CD8-positive, alpha-beta memory T cell (primary cell): ENCODE measurements around the gene RASGEF1C. TPM values are rescaled to one million over a fixed set of nuclear protein-coding genes. Genes with fewer than 3 reads are reported as not detected.

Experiments used
- CTCF ChIA-PET: fragments of 350-600 bp; sonication (Branson Sonifier 250); formaldehyde crosslinking; loops from one replicate; lab custom pipeline; 2021; ENCODE audit warnings: antibody characterized with exemption; lab: Charles Lee
- POLR2A ChIA-PET: fragments of 350-600 bp; sonication (Branson Sonifier 250); formaldehyde crosslinking; loops from one replicate; lab custom pipeline; 2021; ENCODE audit warnings: antibody characterized with exemption; lab: Charles Lee
- DNase-seq, 5 donors: peaks; one replicate each; pipeline versions ENCODE4 v3.0.0 to v3.0.0-alpha.2; 2020 to 2022; ENCODE audit warnings: mixed read lengths in 1 of 5
- H3K27ac ChIP-seq: one replicate; pipeline ENCODE4 v1.7.0; 2013; ENCODE audit warnings: low read depth, mild to moderate bottlenecking, low read length, moderate library complexity
- H3K27me3 ChIP-seq: 2 replicates; pipeline ENCODE4 v1.7.0; 2013; ENCODE audit warnings: low read length, mild to moderate bottlenecking; ENCODE audit not compliant: insufficient read depth, poor library complexity, severe bottlenecking
- H3K36me3 ChIP-seq: 2 replicates; pipeline ENCODE4 v1.7.0; 2013; ENCODE audit warnings: mild to moderate bottlenecking, low read length, moderate library complexity; ENCODE audit not compliant: insufficient read depth
- H3K4me1 ChIP-seq: 2 replicates; pipeline ENCODE4 v1.7.0; 2013; ENCODE audit warnings: mild to moderate bottlenecking, low read length, moderate library complexity; ENCODE audit not compliant: insufficient read depth
- H3K4me3 ChIP-seq: 2 replicates; pipeline ENCODE4 v1.7.0; 2013; ENCODE audit warnings: mild to moderate bottlenecking, low read length
- H3K9me3 ChIP-seq: 2 replicates; pipeline ENCODE4 v1.7.0; 2013; ENCODE audit warnings: mild to moderate bottlenecking, low read length
- H3K27ac Mint-ChIP-seq, 8 donors: one replicate each; pipeline ENCODE4 v1.8.0; 2020 to 2021; ENCODE audit warnings: mixed read lengths in 8 of 8, mild to moderate bottlenecking in 6 of 8, inconsistent platforms in 3 of 8, moderate library complexity in 3 of 8
- H3K27me3 Mint-ChIP-seq, 2 donors: one replicate each; pipeline ENCODE4 v1.8.0; 2020 to 2021; ENCODE audit warnings: mixed read lengths in 2 of 2, mild to moderate bottlenecking in 1 of 2, moderate library complexity in 1 of 2
- H3K36me3 Mint-ChIP-seq, 3 donors: one replicate each; pipeline ENCODE4 v1.8.0; 2020 to 2021; ENCODE audit warnings: mixed read lengths in 3 of 3, inconsistent platforms in 1 of 3, mild to moderate bottlenecking in 1 of 3
- H3K4me1 Mint-ChIP-seq, 3 donors: one replicate each; pipeline ENCODE4 v1.8.0; 2020 to 2021; ENCODE audit warnings: mixed read lengths in 3 of 3, inconsistent platforms in 1 of 3, mild to moderate bottlenecking in 1 of 3
- H3K4me3 Mint-ChIP-seq, 7 donors: one replicate each; pipeline ENCODE4 v1.8.0; 2020 to 2021; ENCODE audit warnings: mixed read lengths in 7 of 7, mild to moderate bottlenecking in 6 of 7, moderate library complexity in 4 of 7, inconsistent platforms in 2 of 7
- H3K9me3 Mint-ChIP-seq, 5 donors: one replicate each; pipeline ENCODE4 v1.8.0; 2020 to 2022; ENCODE audit warnings: mixed read lengths in 5 of 5, mild to moderate bottlenecking in 3 of 5, moderate library complexity in 2 of 5, inconsistent platforms in 1 of 5
- polyA plus RNA-seq: library from polyadenylated mRNA; unstranded; fragments of 300-500 nt; fragmentation: Illumina TruSeq; gene quantifications from one replicate; pipeline ENCODE4 v1.2.3, GENCODE V29; 2021
- total RNA-seq, 2 experiments: library from RNA; stranded (reverse); gene quantifications; one replicate each; pipeline ENCODE4 v1.2.3, GENCODE V29; 2021

RASGEF1C gene
- total and polyA plus RNA-seq, 3 experiments from 2014 or later: not detected

DNA sequence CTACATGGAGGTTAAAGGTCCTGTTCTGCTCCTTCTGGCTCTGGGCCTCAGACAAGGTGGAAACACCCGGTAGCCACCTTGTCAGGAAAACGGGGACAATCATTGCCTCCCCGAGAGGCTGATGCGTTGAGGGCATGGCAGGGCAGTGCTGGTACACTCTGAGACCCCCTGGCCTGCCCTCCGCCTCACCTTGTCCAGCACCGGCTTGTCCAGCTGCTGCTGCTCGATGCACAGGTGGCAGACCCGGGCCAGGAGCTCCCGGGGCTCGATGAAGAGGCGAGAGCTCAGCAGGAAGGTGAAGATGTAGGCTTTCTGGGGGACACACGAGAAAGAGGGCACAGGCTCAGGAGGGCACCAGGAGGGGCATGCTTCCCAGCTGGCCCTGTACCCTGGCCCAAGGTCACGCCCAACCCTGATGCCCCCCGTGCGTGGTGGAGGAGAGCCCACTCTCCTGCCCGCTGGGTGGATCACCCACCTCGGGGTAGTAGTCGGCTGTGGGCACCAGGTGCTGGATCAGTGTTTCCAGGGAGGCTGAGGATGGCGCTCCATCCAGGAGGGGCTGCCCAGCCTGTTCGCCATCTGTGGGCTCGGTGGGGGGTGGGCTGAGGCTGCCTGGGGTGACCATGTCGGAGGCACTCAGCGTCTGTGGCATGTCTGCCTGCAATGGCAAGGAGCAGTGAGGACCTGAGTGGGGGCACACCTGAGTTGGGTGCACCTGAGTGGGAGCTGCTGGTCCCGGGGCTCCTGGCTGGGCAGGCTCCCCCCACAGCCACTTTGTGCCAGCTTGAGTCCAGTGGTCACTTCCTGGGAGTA is 71.4 kb downstream of the RASGEF1C start:
- POLR2A ChIA-PET: no interaction called here
- no peak for DNase-seq
- no peak overlapping the region for H3K27ac Mint-ChIP-seq
- H3K4me3 Mint-ChIP-seq: no peak overlapping the region
- no peak overlapping the region for H3K27ac ChIP-seq
- H3K4me1 Mint-ChIP-seq: peaks cover 0 to 4% (median 0%) of the 10 kb centered on the region in 3 donors
- no peaks in the 10 kb centered on the region for H3K36me3 Mint-ChIP-seq
- H3K4me3 ChIP-seq: no peak overlapping the region
- H3K36me3 ChIP-seq: no peaks in the 10 kb centered on the region
- peaks cover 10 to 23% of the 10 kb centered on the region in 2 donors for H3K27me3 Mint-ChIP-seq
- CTCF ChIA-PET: no interaction called here
- H3K4me1 ChIP-seq: no peaks in the 10 kb centered on the region
- no peaks in the 10 kb centered on the region for H3K9me3 Mint-ChIP-seq
- no peaks in the 10 kb centered on the region for H3K9me3 ChIP-seq
- H3K27me3 ChIP-seq: no peaks in the 10 kb centered on the region

- CTCF ChIA-PET: no interaction called here
- Mint-ChIP-seq H3K27me3 (peaks cover 10 to 16% of the 10 kb centered on the region in 2 donors), H3K4me1 (peaks cover 0 to 4% (median 0%) of the 10 kb centered on the region in 3 donors)
Measured at GRCh38 chr5:180136630-180137381, 72.2 kb downstream of the RASGEF1C start.

DNA sequence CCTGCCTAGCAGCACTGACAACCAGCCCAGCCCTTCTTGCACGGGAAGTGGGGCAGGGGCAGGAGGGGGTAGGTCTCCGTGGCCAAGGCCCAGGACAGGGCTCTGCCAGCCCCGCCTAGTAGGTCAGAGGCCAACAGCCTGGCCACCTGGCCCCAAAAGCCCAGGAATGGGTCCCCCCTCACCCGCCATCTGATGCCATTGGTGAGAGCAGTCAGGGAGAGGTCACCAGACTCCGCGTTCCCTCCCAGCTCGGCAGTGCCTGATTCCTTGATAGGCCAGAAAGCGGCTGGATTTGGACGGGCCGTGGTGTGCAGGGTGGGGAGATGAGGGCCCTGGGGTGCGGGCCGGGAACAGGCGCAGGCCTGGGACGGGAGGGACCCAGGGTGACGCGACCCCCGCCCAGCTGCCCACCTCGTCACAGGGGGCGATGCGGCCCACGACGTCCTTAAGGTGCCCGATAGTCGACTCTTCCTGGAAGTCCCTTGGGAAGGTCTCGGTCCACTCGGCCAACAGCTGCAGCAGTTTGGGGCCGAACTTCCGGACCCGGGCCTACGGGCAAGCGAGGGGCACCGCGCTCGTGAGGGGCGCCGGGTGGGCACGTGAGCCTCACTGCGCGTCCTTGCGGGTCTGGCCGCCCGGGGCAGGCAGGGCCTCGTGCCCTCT is 72.9 kb downstream of the RASGEF1C start:
- POLR2A ChIA-PET: no interaction called here
- no peak for DNase-seq

More at GRCh38 chr5:180136630-180137381, 72.2 kb downstream of the RASGEF1C start:
- Histone ChIP-seq H3K4me3 (no peak overlapping the region), H3K27ac (no peak overlapping the region), H3K27me3 (no peaks in the 10 kb centered on the region), H3K36me3 (no peaks in the 10 kb centered on the region), H3K9me3 (no peaks in the 10 kb centered on the region), H3K4me1 (no peaks in the 10 kb centered on the region)
- no peak overlapping the region for H3K4me3 Mint-ChIP-seq
- H3K36me3 Mint-ChIP-seq: no peaks in the 10 kb centered on the region
- H3K9me3 Mint-ChIP-seq: no peaks in the 10 kb centered on the region
- no peak overlapping the region for H3K27ac Mint-ChIP-seq
- POLR2A ChIA-PET: no interaction called here
- no peak for DNase-seq

GRCh38 chr5:180135128-180135955 is 73.7 kb downstream of the RASGEF1C start:
- peaks cover 8 to 11% of the 10 kb centered on the region in 2 donors for H3K27me3 Mint-ChIP-seq
- DNase-seq: no peak
- H3K4me3 Mint-ChIP-seq: peak overlapping the region in 2 of 7 donors; percentile 16 to 39
- H3K4me3 ChIP-seq: no peak overlapping the region
- ChIA-PET POLR2A (no interaction called here), CTCF (no interaction called here)
- no peaks in the 10 kb centered on the region for H3K9me3 Mint-ChIP-seq
- no peak overlapping the region for H3K27ac ChIP-seq
- no peaks in the 10 kb centered on the region for H3K4me1 ChIP-seq
- H3K36me3 ChIP-seq: no peaks in the 10 kb centered on the region
- H3K36me3 Mint-ChIP-seq: no peaks in the 10 kb centered on the region
- no peaks in the 10 kb centered on the region for H3K9me3 ChIP-seq
- H3K4me1 Mint-ChIP-seq: peaks cover 0 to 4% (median 0%) of the 10 kb centered on the region in 3 donors
- no peaks in the 10 kb centered on the region for H3K27me3 ChIP-seq
- peak overlapping the region in 3 of 8 donors; percentile 32 to 78 (median 71) for H3K27ac Mint-ChIP-seq

More for the DNA sequence above, 72.9 kb downstream of the RASGEF1C start:
- Mint-ChIP-seq H3K27ac (no peak overlapping the region), H3K36me3 (no peaks in the 10 kb centered on the region), H3K4me3 (no peak overlapping the region), H3K27me3 (peaks cover 8 to 16% of the 10 kb centered on the region in 2 donors), H3K9me3 (no peaks in the 10 kb centered on the region), H3K4me1 (peaks cover 0 to 4% (median 0%) of the 10 kb centered on the region in 3 donors)
- CTCF ChIA-PET: no interaction called here
- Histone ChIP-seq H3K4me3 (no peak overlapping the region), H3K27ac (no peak overlapping the region), H3K36me3 (no peaks in the 10 kb centered on the region), H3K9me3 (no peaks in the 10 kb centered on the region), H3K4me1 (no peaks in the 10 kb centered on the region), H3K27me3 (no peaks in the 10 kb centered on the region)

- no peak overlapping the region for H3K4me3 Mint-ChIP-seq
- Histone ChIP-seq H3K4me3 (no peak overlapping the region), H3K4me1 (no peaks in the 10 kb centered on the region), H3K9me3 (no peaks in the 10 kb centered on the region), H3K27ac (no peak overlapping the region), H3K36me3 (no peaks in the 10 kb centered on the region), H3K27me3 (no peaks in the 10 kb centered on the region)
- peaks cover 8 to 11% of the 10 kb centered on the region in 2 donors for H3K27me3 Mint-ChIP-seq
- H3K27ac Mint-ChIP-seq: no peak overlapping the region
- peaks cover 0 to 4% (median 0%) of the 10 kb centered on the region in 3 donors for H3K4me1 Mint-ChIP-seq
- H3K9me3 Mint-ChIP-seq: no peaks in the 10 kb centered on the region
- DNase-seq: no peak
- no peaks in the 10 kb centered on the region for H3K36me3 Mint-ChIP-seq
- CTCF ChIA-PET: no interaction called here
- POLR2A ChIA-PET: no interaction called here
Measured at GRCh38 chr5:180133971-180134508, 75.0 kb downstream of the RASGEF1C start.

GRCh38 chr5:180133551-180133950 is 75.5 kb downstream of the RASGEF1C start:
- Mint-ChIP-seq H3K9me3 (no peaks in the 10 kb centered on the region), H3K4me3 (no peak overlapping the region), H3K4me1 (peaks cover 0 to 4% (median 0%) of the 10 kb centered on the region in 3 donors), H3K27me3 (peaks cover 4 to 6% of the 10 kb centered on the region in 2 donors), H3K27ac (no peak overlapping the region), H3K36me3 (no peaks in the 10 kb centered on the region)
- Histone ChIP-seq H3K4me1 (no peaks in the 10 kb centered on the region), H3K9me3 (no peaks in the 10 kb centered on the region), H3K36me3 (no peaks in the 10 kb centered on the region), H3K27ac (no peak overlapping the region), H3K27me3 (no peaks in the 10 kb centered on the region), H3K4me3 (no peak overlapping the region)
- no peak for DNase-seq
- CTCF ChIA-PET: interaction anchor here (1.1 kb wide), 1 partner anchor 183 kb away, joined by 3 read pairs; no protein-coding TSS in a partner anchor
- POLR2A ChIA-PET: no interaction called here

DNA sequence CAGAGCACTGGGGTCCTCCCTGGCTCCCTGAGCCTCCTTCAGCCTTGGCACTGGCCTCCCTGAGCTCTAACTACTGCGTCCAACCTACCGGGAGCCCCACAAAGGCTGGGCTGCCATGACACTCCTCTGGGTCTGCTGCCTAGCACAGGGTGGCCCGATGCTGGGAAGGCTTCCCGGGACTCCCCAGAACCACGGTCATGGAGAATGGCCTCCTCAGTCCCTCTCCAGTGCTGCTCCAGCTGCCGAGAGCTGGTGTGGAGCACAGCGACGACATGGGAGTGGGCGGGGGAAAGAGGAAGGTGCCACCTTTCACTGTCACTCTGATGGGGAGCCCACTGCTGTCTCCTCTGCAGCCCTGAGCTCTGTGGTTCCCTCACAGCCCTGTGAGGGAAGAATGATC is 76.0 kb downstream of the RASGEF1C start:
- H3K9me3 ChIP-seq: no peaks in the 10 kb centered on the region
- H3K4me1 ChIP-seq: no peaks in the 10 kb centered on the region
- H3K4me1 Mint-ChIP-seq: peaks cover 0 to 4% (median 0%) of the 10 kb centered on the region in 3 donors
- no peaks in the 10 kb centered on the region for H3K36me3 Mint-ChIP-seq
- H3K27ac ChIP-seq: no peak overlapping the region
- ChIA-PET POLR2A (no interaction called here), CTCF (interaction anchor here (1.1 kb wide), 1 partner anchor 183 kb away, joined by 3 read pairs; no protein-coding TSS in a partner anchor)
- H3K27me3 Mint-ChIP-seq: peaks cover 1 to 2% of the 10 kb centered on the region in 2 donors
- no peaks in the 10 kb centered on the region for H3K36me3 ChIP-seq
- no peak overlapping the region for H3K4me3 Mint-ChIP-seq
- no peaks in the 10 kb centered on the region for H3K9me3 Mint-ChIP-seq
- DNase-seq: no peak
- no peak overlapping the region for H3K27ac Mint-ChIP-seq
- no peak overlapping the region for H3K4me3 ChIP-seq
- H3K27me3 ChIP-seq: no peaks in the 10 kb centered on the region
